GM13977 (cell line): ENCODE measurements around the gene ACOT7.

ENCODE experiments used
- DNase-seq: peaks from one replicate; pipeline ENCODE4 v3.0.0; 2012; ENCODE audit warnings: low spot score
- CTCF ChIP-seq: IDR thresholded peaks from 2 replicates; pipeline ENCODE4 v1.5.1; 2012; ENCODE audit warnings: mild to moderate bottlenecking, control low read depth; ENCODE audit not compliant: insufficient read depth; ENCODE audit errors: extremely low read depth, missing control alignments
- in situ Hi-C: fragments of 300-500 bp; cut with MboI; formaldehyde crosslinking; loops from one replicate; pipeline ENCODE4 v1.12.0; 2022; ENCODE audit warnings: low sequenced_read_pairs, low pct_unique_long_range_greater_than_20kb, mixed read lengths, inconsistent platforms; ENCODE audit not compliant: unreplicated experiment

Gene ACOT7

DNA sequence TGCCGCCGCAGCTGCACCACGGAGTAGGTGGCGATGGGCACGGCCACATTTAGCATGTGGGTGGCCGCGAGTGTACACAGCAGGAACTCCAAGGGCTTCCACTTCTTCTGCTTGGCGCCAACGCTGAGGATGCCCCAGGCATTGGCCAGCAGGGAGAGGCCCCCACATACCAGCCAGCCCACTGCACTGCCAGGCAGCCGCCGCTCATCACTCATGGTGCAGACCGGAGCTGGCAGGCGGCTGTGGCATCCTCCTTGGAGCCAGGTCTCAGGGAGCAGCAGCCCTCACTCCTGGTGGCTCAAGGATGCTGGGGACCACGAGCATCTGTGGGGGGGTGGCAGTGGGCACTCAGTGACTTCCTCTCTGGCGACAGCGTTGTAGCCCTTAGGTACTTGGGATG is 138.9 kb downstream of the ACOT7 start:
- in situ Hi-C loops, result no loop called here
- no peak for DNase-seq

DNA sequence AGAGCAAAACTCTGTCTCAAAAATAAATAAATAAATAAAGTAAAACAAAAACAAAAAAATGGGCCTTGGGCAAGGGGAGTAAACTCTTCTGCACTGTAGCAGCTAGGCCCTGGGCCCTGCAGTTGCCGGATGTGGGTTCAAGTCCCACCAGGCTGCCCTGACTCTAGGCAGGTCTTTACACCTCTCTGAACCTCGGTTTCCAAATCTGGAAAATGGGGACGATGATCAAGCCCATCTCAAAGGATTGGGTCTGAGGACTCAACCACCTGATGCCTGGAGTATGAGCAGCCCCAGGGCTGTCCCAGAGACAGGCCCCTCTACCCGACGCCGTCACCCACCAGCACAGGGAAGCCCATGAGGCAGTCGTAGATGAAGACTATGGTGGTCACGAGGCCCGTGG is 140.2 kb downstream of the ACOT7 start:
- DNase-seq, result no peak
- in situ Hi-C loops, result no loop called here
- TF ChIP-seq CTCF, result no peak

More for the DNA sequence above, 138.9 kb downstream of the ACOT7 start:
- no peak for TF ChIP-seq CTCF

- in situ Hi-C loops, result no loop called here
- no peak for DNase-seq
- no peak for TF ChIP-seq CTCF
These were observed 141.2 kb downstream of the ACOT7 start for GRCh38 chr1:6252374-6252710.

- no peak for DNase-seq
- TF ChIP-seq CTCF, result no peak
- in situ Hi-C loops, result no loop called here
These were observed 141.7 kb downstream of the ACOT7 start for GRCh38 chr1:6251681-6252373.

GRCh38 chr1:6251233-6251632 is 142.3 kb downstream of the ACOT7 start:
- no peak for TF ChIP-seq CTCF
- in situ Hi-C loops, result no loop called here
- DNase-seq, result no peak

DNA sequence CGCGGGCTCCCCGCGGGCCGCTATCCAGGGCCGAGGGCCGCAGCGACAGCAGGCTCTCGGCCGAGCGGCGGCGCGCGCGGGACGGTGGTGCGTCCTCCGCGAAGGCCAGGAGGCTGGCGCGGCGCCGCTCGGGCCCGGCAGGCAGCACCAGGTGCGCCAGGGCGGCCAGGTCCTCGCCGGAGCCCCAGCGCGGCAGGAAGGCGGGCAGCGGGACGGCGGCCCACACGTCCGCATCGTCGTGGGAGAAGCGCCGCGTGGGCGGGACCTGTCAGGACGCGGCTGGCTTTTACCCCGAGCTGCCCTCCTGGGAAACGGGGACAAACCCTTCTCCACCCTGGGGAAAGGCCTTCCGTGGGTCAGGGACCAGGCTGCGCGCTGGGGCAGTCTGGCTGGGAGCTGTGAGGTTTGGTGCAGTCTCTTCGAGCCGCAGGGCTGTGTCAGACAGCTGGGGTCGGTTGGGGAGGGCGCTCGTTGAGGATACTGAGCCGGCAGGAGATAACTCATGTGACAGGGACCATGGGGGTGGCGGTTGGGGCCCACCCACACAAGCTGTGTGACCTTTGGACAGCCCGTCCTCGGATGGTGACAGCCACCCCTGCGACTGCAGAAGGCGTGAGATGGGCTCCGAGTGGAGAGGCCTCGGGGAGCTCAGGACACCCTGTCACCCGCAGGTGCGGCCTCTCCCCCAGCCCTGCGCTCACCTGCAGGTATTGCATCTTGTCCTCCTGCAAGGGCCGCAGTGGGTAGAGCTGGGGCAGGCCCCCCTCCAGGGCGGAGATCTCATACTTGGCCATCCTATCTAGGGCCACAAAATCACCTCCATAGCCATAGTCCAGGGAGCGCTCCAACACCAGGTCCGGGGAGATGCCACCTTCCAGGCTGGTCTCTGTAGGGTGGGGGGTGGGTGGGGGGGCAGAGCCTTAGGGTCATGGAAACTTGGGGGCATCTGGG is 143.6 kb downstream of the ACOT7 start:
- peak; percentile 54 for DNase-seq
- TF ChIP-seq CTCF, result no peak
- in situ Hi-C loops, result loop anchor here (10.0 kb wide), 2 partner anchors 95 to 155 kb away; no protein-coding TSS in a partner anchor
